ENCODE results near the gene ANO9. TPM values are rescaled to one million over a fixed set of nuclear protein-coding genes. Genes with fewer than 3 reads are reported as not detected.

ANO9 gene
- total RNA-seq, 1 donor from 2014 or later = 31.0 TPM

DNA sequence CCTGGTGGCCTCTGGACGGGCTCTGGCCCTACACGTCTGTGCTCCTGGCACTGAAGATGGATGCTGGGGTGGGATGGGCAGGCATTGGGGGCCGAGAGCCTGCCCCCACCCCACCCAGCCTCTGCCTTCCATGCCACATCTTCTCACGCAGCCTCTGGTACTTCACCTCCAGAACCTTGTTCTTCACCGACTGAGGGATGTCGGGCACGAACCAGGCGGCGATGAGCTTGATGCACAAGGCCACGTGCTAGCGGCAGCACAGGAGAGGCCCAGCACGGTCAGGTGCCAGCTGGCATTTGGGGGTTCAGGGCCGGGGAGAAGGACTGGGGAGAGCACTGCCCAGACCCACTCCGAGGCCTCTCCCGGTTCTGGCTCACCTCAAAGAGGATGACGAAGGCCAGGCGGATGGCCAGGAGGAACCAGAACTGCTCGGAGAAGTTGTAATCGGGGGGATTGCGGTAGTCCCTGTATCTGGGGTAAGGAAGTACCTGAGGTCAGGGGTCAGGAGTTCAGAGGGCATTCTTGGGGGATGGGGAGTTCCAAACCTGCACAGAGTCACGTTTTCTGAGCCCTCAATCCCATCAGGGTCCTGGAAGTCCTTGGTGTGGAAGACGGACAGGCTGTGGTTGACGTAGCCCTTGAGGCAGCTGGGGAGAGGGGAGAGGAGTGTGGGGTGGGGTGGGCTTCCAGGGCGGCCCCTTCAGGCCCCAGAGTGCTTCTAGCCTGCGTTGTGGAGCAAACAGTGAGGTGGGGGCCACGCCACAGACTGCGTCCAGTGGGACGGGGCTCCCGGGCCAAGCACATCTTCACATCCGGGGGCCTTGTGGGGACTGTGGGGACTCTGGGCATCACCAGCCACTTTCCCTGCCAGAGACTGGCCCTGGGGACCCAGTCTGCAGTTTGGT lies 23.2 kb downstream of the ANO9 start:
- no peak for DNase-seq (ENCODE audit: low spot score, unreplicated experiment)
- no peak overlapping the region for H3K27ac Mint-ChIP-seq
- TF ChIP-seq, protein P1, sequence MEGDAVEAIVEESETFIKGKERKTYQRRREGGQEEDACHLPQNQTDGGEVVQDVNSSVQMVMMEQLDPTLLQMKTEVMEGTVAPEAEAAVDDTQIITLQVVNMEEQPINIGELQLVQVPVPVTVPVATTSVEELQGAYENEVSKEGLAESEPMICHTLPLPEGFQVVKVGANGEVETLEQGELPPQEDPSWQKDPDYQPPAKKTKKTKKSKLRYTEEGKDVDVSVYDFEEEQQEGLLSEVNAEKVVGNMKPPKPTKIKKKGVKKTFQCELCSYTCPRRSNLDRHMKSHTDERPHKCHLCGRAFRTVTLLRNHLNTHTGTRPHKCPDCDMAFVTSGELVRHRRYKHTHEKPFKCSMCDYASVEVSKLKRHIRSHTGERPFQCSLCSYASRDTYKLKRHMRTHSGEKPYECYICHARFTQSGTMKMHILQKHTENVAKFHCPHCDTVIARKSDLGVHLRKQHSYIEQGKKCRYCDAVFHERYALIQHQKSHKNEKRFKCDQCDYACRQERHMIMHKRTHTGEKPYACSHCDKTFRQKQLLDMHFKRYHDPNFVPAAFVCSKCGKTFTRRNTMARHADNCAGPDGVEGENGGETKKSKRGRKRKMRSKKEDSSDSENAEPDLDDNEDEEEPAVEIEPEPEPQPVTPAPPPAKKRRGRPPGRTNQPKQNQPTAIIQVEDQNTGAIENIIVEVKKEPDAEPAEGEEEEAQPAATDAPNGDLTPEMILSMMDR (IDR thresholded peaks at IDR 0.05; ENCODE audit: unreplicated experiment) = no peak
- peaks cover 7% of the 10 kb centered on the region for H3K4me1 Mint-ChIP-seq (ENCODE audit: low read depth)
- H3K4me3 Mint-ChIP-seq (ENCODE audit: low read depth) = no peak overlapping the region
- no peaks in the 10 kb centered on the region for H3K36me3 Mint-ChIP-seq (ENCODE audit: insufficient read depth)
- H3K9me3 Mint-ChIP-seq (ENCODE audit: low read depth) = no peaks in the 10 kb centered on the region
- H3K27me3 Mint-ChIP-seq = peaks cover 14% of the 10 kb centered on the region

DNA sequence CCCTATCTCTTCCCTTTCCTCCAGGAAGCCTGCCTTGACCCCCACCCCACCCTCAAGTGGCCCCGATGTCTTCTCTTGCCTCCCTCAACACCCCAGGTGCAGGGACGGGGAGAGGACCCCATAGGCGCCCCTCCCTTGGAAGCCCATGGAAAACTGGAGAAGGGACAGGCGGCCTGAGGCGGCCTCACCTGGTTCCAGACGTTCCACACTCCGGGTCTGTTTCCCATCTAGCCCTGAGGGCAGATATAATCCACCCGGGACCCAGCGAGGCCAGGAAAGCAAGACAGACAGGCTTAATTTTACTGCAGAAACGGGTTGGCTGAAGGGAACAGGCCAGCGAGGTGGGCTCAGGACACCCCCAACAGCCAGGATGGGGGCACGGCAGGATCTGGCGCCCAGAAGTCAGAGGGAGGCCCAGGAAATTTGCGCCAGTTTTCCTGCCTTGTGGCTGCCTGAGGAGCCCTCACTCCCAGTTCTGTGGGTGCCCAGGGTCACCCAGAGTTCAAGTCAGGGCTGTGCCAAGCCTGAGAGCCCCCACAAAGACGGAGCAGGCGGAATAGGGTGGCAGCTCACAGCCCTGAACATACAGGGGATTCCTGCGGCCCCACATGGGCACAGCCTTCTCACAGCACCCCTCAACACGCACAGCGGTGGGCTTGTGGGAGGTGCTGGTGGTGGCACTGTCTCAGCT lies 24.0 kb downstream of the ANO9 start:
- TF ChIP-seq, protein P1 (IDR thresholded peaks at IDR 0.05; ENCODE audit: unreplicated experiment) = no peak
- no peak for DNase-seq (ENCODE audit: low spot score, unreplicated experiment)
- H3K4me1 Mint-ChIP-seq (ENCODE audit: low read depth) = peaks cover 7% of the 10 kb centered on the region

DNA sequence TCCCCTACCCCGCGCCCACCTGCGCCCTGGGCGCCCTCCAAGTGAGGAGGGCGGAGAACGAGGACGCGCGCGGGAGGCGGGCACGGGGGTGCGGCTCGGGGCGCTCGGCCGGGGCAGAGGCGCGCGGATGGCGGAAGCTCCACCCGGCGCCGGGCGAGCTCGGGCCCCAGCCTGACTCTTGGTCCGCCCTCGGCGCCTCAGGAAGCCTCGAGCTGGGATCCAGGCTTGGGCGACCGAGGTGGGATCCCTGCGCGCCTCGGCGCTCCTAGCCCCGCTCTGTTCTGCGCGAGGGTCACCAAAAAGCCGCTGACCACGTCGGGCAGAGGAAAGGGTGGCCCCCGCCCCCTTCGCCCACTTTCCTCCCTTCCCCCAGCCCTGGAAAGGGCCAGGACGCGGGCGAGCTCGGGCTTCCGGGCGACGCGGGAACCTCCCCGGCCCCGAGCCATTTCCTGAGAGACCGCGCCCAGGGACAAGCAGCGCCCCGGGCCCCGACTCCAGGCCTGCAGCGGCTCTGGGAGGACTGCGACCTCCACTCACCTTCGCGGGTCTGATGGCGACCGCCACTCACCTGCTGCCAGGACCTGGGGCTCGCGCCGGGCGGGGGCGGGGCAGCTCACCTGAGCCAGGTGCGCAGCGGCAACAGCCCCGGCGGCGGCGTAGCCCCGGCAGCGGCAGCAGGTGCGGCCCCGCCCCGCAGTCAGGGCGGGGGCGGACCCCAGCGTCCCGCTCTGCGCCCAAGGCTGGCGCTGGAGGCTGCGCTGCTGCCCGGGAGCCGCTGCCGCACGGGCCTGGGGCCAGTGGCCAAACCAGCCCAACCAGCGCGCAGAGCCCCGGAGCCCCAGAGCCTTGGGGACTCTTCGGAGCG lies 24.8 kb downstream of the ANO9 start:
- peak; percentile 68 for DNase-seq (ENCODE audit: low spot score, unreplicated experiment)
- H3K36me3 Mint-ChIP-seq (ENCODE audit: insufficient read depth) = no peaks in the 10 kb centered on the region
- H3K4me1 Mint-ChIP-seq (ENCODE audit: low read depth) = peaks cover 7% of the 10 kb centered on the region
- TF ChIP-seq, protein P1 (IDR thresholded peaks at IDR 0.05; ENCODE audit: unreplicated experiment) = no peak
- no peaks in the 10 kb centered on the region for H3K9me3 Mint-ChIP-seq (ENCODE audit: low read depth)
- H3K4me3 Mint-ChIP-seq (ENCODE audit: low read depth) = peak overlapping the region; percentile 77
- H3K27ac Mint-ChIP-seq = no peak overlapping the region
- H3K27me3 Mint-ChIP-seq = peaks cover 9% of the 10 kb centered on the region

More for the DNA sequence above, 24.0 kb downstream of the ANO9 start:
- Mint-ChIP-seq H3K9me3 (ENCODE audit: low read depth) (no peaks in the 10 kb centered on the region), H3K27me3 (peaks cover 14% of the 10 kb centered on the region), H3K27ac (peak overlapping the region; percentile 86), H3K4me3 (ENCODE audit: low read depth) (peak overlapping the region; percentile 69), H3K36me3 (ENCODE audit: insufficient read depth) (no peaks in the 10 kb centered on the region)

DNA sequence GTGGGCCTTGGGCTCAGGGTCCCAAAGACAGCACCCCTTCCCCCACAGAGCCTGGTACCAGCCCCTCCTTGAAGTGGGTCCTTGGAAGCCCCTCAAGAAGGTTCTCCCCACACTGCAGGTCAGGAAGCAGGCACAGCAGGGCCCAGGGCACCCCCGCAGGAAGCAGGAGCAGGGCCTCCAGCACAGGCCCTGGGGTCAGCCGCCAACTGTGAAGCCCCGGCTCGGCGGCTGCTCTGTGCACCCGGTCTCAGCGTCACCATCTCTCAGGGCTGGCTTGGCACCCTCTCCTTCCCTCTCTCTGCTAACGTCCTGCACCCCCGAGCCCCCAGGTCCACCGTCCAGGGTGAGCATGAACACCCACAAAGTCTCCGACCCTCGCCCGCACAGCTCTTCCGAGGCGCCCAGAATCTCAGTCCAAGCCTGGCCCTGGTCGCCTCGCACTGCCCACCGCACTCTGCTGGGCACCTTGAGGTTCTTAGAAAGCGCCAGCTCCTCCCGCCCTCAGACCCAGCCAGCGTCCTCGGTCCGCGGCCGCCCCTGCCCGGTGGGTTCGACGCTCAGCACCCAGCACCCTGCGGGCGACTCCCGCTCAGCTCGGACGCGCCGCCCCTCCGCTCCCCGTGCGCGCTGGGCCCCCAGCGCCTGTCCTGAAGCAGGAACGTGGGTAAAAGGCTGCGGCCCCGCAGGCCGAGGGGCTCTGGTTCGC lies 25.6 kb downstream of the ANO9 start:
- Mint-ChIP-seq H3K4me1 (ENCODE audit: low read depth) (peaks cover 7% of the 10 kb centered on the region), H3K9me3 (ENCODE audit: low read depth) (no peaks in the 10 kb centered on the region), H3K4me3 (ENCODE audit: low read depth) (peak overlapping the region; percentile 77), H3K27ac (no peak overlapping the region), H3K36me3 (ENCODE audit: insufficient read depth) (no peaks in the 10 kb centered on the region), H3K27me3 (peaks cover 8% of the 10 kb centered on the region)
- TF ChIP-seq, protein P1 (IDR thresholded peaks at IDR 0.05; ENCODE audit: unreplicated experiment) = no peak
- no peak for DNase-seq (ENCODE audit: low spot score, unreplicated experiment)

Data from progenitor cell of endocrine pancreas (in vitro differentiated cells).